HG03095 (cell line): Measurements from ENCODE around the gene DCC.

ENCODE experiments used
- ATAC-seq: cut with Tn5 transposase; IDR thresholded peaks from one replicate; pipeline ENCODE4 v1.9.1; 2021; ENCODE audit warnings: moderate library complexity; ENCODE audit not compliant: unreplicated experiment

DCC gene

DNA sequence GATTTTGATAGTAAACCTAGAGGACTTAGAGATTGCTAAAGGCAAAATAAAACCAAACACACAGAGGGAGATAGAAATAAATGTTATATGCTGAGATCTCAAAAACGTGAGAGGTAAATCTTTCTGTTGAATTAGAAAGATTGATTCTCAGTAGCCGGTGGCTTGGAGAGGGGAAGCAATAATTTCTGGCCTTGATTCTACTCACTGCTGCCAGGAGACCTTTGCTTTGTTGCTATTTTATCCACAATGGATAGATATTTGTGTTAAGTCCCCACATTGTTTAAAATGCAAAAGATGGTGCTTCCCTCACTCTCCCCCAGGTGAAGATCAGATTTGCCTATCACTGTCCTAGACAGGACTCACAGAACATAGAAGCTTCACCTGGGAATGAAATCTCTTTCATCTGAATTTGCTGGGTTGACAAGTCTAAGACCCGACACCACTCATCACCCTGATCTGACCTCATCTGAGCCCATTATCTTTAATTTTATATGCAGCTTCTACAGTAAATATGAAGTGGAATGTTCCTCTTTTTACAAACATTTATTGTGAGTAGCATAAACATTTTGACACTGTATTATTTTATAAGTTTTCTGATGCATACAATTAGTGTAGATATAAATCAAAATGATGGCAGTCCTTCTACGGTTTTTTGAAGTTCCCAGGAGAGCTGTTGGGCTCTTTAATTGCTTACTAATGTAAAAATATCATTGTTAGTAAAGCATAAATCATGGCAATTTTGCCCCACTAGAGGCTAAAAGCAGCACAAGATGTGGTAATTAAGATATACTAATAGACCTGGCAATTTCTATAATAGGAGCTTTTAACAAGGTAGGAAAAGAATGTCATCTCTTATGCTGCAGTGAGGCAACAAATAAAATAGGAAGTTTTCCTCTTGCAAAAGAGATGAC is 149.7 kb downstream of the DCC start:
- no peak for ATAC-seq

DNA sequence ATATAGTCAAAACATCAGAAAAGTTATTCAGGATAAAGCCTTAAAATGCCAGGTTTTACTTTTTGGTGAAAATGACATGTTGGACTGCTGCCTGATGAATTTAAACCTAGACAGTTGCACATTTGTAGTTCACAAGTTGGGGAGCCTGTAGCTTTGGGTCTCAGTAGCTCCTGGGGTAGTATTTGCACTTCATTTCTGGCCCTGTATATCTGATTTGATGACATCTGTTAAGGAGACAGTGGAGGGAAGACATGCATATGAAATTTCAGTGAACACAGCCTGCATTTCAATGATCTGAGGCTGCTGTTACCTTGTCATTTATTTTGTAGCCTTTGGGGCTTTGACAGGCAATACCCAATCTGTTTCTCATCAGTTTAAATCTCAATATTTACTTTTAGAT is 156.4 kb downstream of the DCC start:
- no peak for ATAC-seq

- no peak for ATAC-seq
Observed at GRCh38 chr18:52499016-52499415, 159.0 kb downstream of the DCC start.

- no peak for ATAC-seq
Observed at GRCh38 chr18:52499644-52500043, 159.6 kb downstream of the DCC start.

GRCh38 chr18:52504589-52504988 is 164.6 kb downstream of the DCC start:
- ATAC-seq, result no peak

DNA sequence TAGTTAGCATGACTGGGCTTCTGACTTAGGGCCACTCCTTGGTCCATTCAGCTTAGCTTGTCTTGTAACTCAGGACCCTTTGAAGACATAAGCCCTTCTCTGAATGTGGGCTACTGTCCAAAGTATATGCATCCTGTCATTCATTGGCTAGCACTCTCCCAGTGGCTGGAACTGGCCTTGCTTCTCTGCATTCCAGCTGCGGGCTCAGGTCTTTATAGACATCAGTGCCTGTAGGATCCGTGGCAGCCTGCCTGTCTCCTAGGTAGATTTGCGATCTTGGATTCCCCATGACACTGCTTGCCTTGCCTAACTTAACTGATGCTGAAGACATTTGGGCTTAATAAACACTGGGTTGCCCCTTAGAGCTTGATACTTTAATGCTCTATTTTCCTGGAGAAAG is 170.1 kb downstream of the DCC start:
- ATAC-seq, result no peak

DNA sequence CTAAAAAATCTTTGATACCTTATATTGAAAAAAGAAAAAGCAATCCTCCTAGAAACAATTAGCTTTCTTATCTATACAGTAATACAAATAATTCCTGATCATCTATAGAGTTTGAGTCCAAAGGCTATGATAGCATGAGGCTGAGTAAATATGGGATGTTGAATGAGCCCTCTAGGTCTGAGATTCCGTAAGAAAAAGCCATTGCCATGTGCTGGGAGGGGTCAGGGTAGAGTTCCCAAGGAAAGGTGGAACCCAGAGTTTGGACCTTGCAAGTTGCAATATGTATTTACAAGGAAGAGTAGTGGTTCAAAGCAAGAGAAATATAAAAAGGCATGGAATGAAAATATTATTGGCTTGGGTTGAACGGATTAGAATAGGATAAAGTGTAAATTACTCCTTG is 178.1 kb downstream of the DCC start:
- ATAC-seq, result no peak

DNA sequence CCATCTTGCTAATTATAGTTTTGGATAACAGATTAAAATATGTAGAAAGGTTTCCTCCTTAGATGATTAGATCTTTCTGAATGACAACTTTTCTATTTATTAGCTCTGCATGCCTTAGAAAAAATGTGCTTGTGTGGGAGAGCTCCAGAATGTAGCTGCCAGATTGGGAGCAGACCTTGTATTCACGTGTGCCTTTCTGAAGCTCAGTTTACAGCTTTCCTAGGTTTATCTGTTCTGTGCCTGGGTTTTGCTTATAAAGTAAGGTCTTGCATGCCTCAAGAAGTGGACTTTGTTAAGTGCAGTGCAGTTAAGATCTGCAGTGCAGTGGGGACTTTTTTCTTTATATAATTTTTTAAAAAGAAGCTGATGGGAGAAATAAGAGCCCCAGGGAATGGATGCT is 179.0 kb downstream of the DCC start:
- ATAC-seq, result no peak

GRCh38 chr18:52523566-52523965 is 183.6 kb downstream of the DCC start:
- no peak for ATAC-seq

DNA sequence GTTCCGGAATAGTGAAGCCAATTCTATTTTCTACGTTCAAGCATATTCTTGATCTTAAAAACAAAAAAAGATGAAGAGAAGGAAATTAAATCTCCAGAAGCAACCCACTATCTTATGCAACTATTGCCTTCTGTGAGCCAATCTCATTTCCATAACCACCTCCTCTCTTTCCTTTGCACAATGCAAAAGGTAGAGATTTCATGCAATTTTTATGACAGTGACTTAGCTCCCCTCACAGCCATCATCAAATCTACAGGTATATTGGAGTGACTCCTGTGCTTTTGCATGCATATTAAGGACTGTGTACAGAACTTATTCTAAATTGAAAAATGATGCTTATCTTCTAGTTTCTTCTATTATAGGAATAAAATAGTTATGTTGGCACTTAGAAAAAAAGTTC is 191.8 kb downstream of the DCC start:
- ATAC-seq, result no peak

DNA sequence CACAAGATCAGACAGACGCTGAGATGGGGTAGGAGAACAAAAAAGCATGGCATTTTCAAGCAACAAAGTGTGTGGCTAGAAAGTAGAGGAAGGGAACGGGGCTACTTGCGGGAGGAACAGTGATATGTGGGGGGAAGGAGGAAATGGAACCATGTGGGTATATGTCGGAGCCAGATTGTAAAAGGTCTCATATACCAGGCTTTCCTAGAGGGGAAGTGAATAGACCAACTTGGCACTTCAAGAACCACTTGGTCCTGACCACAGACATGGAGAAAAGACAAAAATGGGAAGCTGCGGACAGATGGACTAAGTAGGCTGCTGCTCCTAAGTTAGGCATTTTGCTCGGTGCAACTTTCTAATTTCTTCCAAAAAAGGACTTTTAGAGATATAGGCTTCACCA is 196.0 kb downstream of the DCC start:
- no peak for ATAC-seq

DNA sequence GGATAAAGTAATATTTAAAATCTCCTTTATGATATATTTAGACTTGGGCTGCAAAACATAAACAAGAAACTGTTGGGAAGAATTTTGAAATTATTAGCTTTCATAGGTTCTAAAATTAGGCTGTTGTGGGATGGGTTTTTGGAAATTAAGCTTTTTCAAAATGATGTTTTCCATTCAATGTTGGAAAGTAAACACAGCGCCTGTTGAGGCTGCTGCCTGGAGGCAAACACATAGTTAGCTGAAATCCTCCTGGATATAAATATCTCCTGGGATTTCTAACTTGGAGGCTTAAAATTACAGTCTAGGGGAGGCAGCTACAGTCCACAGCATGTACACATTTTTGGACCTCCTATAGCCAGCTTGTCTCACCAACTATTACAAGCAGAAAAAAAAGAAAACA is 197.3 kb downstream of the DCC start:
- no peak for ATAC-seq

GRCh38 chr18:52541056-52541455 is 201.1 kb downstream of the DCC start:
- no peak for ATAC-seq

GRCh38 chr18:52544086-52544485 is 204.1 kb downstream of the DCC start:
- no peak for ATAC-seq

GRCh38 chr18:52546686-52547346 is 206.8 kb downstream of the DCC start:
- no peak for ATAC-seq

- ATAC-seq, result no peak
Observed at GRCh38 chr18:52553441-52553840, 213.4 kb downstream of the DCC start.

GRCh38 chr18:52554180-52554579 is 214.2 kb downstream of the DCC start:
- no peak for ATAC-seq

GRCh38 chr18:52567360-52567759 is 227.4 kb downstream of the DCC start:
- ATAC-seq, result no peak

- ATAC-seq, result no peak
Observed at GRCh38 chr18:52569492-52569891, 229.5 kb downstream of the DCC start.

DNA sequence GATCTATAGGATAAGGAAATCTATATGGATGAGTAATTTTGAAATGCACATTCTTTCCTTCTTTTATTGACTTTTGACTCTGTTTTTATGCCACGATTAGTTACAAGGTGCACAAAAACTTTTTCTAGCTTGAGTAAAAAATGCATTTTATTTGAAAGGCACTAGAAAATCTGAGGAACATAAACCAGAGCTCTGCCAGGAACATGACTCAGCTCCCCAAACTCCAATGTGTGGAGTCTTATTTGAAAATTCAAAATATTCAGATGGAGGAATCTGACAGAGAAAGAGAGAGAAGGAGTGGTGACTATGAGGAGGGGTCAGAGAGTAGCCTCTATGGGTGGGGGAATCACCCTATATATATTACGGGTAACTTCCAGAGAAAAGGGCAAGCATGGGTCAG is 231.0 kb downstream of the DCC start:
- no peak for ATAC-seq

- ATAC-seq, result no peak
Observed at GRCh38 chr18:52572036-52573000, 232.3 kb downstream of the DCC start.
